Activated gamma-delta T cell (primary cell): ENCODE measurements around the gene KIZ.

Experiments
- DNase-seq: peaks from one replicate; lab custom pipeline; 2025; lab: John Stamatoyannopoulos, UW

The KIZ gene

DNA sequence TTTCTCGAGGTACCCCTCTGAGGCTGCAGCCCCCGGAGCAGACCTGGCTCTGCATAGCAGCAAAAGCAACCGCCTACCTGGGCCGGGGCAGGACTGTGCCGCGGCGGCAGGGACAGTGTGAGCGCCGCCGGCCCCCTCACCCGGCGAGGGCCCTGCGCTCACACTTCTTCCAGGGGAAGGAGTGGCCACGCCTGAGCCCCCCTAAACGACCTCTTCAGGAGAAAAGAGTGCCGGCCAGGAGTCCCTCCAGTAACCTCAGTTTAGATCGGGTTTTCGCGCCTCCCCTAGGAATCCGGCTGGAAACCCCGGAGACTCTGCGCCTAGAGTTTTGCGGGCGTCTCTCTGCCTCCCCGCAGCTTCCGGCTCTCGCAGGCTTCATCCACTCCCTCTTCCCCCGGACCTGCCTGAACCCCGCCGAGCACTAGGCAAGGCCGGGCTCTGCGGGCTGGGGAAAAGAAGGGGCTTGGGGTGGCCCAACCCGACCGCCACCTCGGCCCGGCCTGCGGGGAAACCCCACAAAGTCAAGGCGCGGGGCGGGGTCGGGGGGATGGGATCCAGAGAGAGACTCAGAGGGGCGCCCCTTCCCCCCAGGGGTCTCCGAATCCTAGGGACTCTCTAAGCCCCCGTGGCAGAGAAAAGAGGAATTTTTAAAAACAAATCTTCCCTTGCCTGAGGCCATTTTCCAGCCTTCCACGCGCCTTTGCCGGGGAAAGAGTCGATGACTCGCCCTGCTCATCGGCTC, 20.3 kb upstream of the KIZ start:
- no peak for DNase-seq

- DNase-seq = no peak
Measured at GRCh38 chr20:21106171-21107017, 19.5 kb upstream of the KIZ start, which contains the start of gene LINC00237. LINC00237 (minus strand) TSS chr20:21106358.

DNA sequence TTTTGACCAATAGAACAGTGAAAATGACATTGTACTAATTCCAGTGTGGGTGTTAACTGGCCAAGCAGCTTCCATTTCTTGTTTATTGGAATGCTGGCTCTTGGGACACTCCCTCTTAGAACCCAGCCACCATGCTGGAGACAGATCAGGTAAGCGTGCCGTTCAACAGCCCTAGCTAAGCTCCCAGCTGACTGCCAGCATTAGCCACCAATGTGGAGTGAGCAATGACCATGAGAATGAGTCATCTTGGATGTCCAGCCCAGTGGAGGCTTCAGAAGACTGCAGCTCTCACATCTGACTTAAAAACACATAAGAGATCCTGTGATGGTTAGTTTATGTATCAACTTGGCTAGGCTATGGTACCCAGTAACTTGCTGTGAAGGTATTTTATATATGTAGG, 16.7 kb upstream of the KIZ start:
- DNase-seq = no peak

DNA sequence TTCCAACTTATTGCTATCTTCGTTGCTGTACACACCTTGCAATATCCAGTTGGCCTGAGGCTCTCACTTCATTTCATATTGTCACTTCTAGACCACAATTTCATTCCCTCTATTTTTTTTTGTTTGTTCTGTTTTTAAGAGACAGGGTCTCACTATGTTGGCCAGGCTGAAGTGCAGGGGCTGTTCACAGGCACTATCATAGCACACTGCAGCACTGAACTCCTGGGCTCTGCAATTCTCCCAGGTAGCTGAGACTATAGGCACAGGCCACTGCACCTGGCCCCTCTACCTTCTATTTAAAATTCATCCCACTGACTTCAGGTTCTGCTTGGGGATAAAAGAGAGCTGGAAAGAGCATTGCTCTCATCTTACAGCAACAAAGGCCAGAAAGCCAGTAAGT, 15.1 kb upstream of the KIZ start:
- no peak for DNase-seq

DNA sequence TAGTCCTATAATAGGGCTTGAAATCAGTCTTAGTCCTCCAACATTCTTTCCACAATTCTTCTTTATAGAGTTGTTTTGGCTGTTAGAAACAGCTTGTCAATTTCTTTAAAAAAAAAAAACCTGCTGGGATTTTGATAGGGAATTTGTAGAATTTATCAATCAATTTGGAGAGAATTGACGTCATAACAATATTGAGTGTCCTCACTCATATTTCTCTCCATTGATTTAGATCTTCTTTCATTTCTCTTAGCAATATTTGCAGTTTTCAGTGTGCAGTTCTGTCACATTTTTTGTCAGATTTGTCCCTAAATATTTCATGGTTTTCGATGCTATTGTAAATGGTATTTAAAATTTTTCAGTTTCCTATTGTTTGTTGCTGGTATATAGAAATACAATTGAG, 14.5 kb upstream of the KIZ start:
- no peak for DNase-seq

GRCh38 chr20:21113697-21114096, 12.2 kb upstream of the KIZ start:
- no peak for DNase-seq

GRCh38 chr20:21114584-21114983, 11.3 kb upstream of the KIZ start:
- DNase-seq = no peak

GRCh38 chr20:21117521-21117920, 8.4 kb upstream of the KIZ start:
- no peak for DNase-seq

DNA sequence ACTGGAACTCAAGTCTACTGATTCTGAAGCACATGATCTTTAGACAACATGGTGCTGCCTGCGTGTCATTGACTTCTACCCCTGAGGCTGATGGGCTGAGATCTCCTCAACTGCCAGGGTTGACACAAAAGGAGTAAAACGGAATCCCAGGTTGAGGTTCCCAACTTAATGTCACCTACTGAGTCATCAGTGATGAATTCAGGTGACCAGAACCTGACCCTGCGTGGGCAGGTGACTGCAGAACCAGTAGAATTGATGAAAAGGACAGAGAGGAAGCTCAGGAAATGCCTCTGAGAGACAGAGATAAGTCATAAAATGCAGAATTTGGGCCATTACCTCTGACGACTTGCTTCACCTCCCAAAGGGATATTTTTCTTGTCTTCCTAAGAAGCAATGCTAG, 7.7 kb upstream of the KIZ start:
- no peak for DNase-seq

GRCh38 chr20:21118782-21119181, 7.1 kb upstream of the KIZ start:
- no peak for DNase-seq

DNA sequence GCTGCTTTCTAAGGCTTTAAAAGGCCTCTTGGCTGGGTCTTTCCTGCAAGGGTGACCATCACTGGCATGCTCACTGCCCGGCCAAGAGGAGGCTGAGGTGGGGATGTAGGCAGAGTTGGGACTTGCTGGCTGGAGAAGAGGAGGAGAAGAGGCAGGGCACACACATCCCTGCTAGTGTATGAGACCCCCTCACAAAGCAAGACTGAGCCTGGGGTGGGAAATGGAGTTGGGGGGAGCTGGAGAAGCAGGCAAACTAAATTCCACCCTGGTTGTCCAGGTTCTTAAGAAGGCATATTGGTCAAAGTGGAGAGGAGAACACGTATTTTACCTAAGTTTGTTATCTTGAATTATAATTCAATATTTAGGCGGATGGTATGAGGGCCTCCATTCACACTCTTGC, 1.7 kb upstream of the KIZ start:
- DNase-seq = no peak

DNA sequence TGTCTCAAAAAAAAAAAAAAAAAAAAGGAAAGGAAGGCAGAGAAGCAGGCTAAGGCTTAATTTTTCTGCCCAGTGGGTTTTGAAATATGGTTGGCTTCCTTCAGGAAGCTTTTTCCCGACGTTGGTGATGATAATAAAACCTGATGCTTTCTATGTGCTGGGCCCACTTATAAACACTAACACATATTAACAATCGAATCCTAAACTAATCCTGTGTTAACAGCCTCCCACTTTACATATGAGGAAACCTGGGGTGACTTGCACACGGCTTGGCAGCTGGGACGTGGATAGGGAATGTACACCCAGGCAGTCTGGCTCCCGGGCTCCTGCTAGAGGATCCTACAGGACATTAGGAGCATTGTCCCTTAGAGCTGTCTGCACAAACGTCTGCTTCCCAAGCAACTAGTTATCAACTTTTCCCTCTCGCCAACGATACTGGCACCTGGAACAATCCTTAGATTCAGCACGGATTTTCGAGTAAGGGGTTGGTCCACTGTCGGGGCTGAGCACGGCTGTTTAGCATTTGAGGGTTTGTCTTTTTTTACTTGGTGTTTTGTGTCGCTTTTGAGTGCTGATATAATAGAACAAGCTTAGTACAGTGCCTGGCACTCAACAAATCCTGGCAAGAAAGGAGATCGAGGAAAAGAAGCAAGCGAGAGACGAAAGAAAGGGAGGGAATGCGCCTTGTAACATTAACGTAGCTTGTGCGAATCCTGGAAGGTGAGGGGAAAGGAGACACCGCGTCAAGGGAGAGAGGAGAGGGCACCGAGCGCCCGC, 622 bp upstream of the KIZ start:
- DNase-seq = no peak

GRCh38 chr20:21126581-21126870, 644 bp downstream of the KIZ start:
- no peak for DNase-seq

- no peak for DNase-seq
Measured at GRCh38 chr20:21127201-21127981, 1.5 kb downstream of the KIZ start.

DNA sequence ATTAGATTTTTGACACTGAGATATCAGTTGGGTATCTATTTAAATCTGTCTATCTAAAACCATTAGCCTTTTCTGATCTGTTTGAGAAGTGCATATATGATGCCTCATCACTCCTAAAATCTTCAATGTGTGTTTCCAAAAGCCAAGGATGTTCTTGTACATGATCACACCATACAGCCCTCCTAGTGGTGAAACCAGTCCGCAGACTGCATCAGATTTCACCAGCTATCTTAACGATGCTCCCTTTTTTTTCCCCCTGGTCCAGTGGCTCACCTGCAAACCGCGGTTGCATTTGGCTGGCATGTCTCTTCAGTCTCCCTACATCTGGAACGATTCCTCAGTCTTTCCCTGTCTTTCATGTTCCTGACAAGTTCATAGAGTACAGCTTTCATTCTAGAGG, 4.0 kb downstream of the KIZ start:
- DNase-seq = no peak

DNA sequence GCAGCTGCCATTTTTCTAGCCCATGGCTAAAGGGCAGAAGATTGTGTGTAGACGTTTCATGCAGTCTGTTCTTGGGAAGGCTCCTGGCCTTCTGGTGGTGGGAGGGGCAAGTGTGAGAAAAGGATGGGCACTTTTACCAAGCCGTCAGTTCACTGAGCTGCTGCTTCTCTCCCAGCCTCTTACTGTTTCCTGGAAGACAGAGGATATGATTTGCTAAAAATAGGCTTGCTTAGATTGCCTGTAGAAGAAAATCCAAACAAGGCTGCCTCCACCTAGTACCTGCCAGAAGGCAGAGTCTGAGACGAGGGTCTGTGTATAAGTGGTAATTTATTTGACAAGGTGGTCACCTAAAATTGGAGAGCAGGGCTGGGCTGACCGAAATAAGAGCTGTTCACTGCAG, 7.5 kb downstream of the KIZ start:
- DNase-seq = no peak

GRCh38 chr20:21133917-21134622, 8.2 kb downstream of the KIZ start:
- no peak for DNase-seq

DNA sequence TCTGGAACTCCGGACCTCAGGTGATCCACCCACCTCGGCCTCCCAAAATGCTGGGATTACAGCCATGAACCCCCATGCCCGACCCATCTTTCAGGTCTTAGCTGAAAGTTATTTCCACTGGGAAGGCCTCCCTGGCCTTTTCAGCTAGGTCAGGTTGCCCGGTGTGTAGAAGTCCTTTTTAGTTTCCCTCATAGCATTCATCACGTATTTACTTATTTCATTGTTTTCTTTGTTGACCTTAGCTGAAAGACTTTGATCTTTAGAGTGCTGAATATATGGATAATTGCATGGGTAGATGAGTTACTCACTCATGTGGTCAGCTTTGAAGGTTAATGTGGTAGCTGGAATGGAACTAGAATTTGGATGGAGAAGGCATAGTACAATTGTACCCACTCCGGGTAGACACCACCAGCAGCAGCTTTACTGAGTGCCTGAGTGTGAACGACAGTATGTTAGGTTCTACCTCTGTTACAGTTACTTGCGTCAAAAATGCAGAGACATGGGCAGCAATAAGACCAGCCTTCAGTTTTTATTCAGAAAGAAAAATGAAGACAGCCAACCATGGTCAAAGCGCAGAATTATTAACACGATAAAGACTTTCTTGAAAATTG, 9.1 kb downstream of the KIZ start:
- DNase-seq = no peak

- DNase-seq = no peak
Measured at GRCh38 chr20:21136015-21136732, 10.3 kb downstream of the KIZ start.

- DNase-seq = no peak
Measured at GRCh38 chr20:21137078-21137477, 11.2 kb downstream of the KIZ start.
